Measurements from ENCODE around the gene EEF2K.

EEF2K gene

DNA sequence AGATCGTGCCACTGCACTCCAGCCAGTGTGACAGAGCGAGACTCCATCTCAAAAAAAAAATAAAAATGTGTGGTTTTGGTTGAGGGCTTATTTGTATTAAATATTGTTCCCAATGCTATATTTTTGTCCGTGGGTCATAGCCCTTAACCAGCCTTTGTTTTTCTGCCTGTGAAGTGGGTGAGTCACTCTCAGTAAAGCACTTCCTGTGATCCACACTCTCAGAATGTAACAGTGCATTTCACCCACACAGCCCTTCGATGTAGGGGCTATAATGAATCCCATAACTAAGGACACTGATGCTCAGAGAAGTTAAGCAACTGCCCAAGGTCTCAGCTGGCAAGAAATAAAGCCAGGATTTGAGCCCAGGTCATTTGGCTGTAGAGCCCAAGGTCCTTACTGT is 56.4 kb downstream of the EEF2K start:
- CTCF ChIA-PET, result interaction anchor here (0.8 kb wide), 1 partner anchor 38 kb away, joined by 3 read pairs; no protein-coding TSS in a partner anchor
- POLR2A ChIA-PET, result no interaction called here

GRCh38 chr16:22264786-22265185 is 58.7 kb downstream of the EEF2K start:
- POLR2A ChIA-PET, result no interaction called here
- TF ChIP-seq, protein P1, sequence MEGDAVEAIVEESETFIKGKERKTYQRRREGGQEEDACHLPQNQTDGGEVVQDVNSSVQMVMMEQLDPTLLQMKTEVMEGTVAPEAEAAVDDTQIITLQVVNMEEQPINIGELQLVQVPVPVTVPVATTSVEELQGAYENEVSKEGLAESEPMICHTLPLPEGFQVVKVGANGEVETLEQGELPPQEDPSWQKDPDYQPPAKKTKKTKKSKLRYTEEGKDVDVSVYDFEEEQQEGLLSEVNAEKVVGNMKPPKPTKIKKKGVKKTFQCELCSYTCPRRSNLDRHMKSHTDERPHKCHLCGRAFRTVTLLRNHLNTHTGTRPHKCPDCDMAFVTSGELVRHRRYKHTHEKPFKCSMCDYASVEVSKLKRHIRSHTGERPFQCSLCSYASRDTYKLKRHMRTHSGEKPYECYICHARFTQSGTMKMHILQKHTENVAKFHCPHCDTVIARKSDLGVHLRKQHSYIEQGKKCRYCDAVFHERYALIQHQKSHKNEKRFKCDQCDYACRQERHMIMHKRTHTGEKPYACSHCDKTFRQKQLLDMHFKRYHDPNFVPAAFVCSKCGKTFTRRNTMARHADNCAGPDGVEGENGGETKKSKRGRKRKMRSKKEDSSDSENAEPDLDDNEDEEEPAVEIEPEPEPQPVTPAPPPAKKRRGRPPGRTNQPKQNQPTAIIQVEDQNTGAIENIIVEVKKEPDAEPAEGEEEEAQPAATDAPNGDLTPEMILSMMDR (IDR thresholded peaks at IDR 0.05; ENCODE audit: insufficient read depth, low read length, missing control alignments), result no peak
- H3K4me3 ChIP-seq (ENCODE audit: low read depth, low read length), result no peak overlapping the region
- CTCF ChIA-PET, result interaction anchor here (2.5 kb wide), 1 partner anchor 36 kb away, joined by 7 read pairs; no protein-coding TSS in a partner anchor
- DNase-seq (ENCODE audit: low read depth, low spot score), result no peak

More for the DNA sequence above, 56.4 kb downstream of the EEF2K start:
- H3K4me3 ChIP-seq (ENCODE audit: low read depth, low read length), result no peak overlapping the region
- no peak for DNase-seq (ENCODE audit: low read depth, low spot score)
- TF ChIP-seq, protein P1 (IDR thresholded peaks at IDR 0.05; ENCODE audit: insufficient read depth, low read length, missing control alignments), result no peak

GRCh38 chr16:22265351-22265750 is 59.3 kb downstream of the EEF2K start:
- ChIA-PET CTCF (interaction anchor here (2.5 kb wide), 1 partner anchor 35 kb away, joined by 7 read pairs; no protein-coding TSS in a partner anchor), POLR2A (no interaction called here)
- no peak overlapping the region for H3K4me3 ChIP-seq (ENCODE audit: low read depth, low read length)
- TF ChIP-seq, protein P1 (IDR thresholded peaks at IDR 0.05; ENCODE audit: insufficient read depth, low read length, missing control alignments), result no peak
- no peak for DNase-seq (ENCODE audit: low read depth, low spot score)

DNA sequence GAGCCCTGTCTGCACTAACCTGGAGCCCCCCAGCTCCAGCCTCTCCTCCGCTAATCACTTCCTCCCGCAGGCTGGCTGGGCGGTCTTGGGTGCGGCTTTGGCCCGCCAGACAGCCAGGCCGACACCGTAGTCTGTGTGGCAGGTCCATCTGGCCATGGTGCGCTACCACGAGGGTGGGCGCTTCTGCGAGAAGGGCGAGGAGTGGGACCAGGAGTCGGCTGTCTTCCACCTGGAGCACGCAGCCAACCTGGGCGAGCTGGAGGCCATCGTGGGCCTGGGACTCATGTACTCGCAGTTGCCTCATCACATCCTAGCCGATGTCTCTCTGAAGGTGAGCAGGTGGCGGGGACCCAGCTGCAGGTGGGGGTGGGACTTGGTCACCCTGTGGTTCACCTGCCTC is 60.5 kb downstream of the EEF2K start:
- no peak overlapping the region for H3K4me3 ChIP-seq (ENCODE audit: low read depth, low read length)
- CTCF ChIA-PET, result no interaction called here
- DNase-seq (ENCODE audit: low read depth, low spot score), result no peak
- TF ChIP-seq, protein P1 (IDR thresholded peaks at IDR 0.05; ENCODE audit: insufficient read depth, low read length, missing control alignments), result no peak
- POLR2A ChIA-PET, result no interaction called here

- TF ChIP-seq, protein P1 (IDR thresholded peaks at IDR 0.05; ENCODE audit: insufficient read depth, low read length, missing control alignments), result no peak
- POLR2A ChIA-PET, result no interaction called here
- no peak overlapping the region for H3K4me3 ChIP-seq (ENCODE audit: low read depth, low read length)
- CTCF ChIA-PET, result no interaction called here
- DNase-seq (ENCODE audit: low read depth, low spot score), result no peak
Observed at GRCh38 chr16:22267764-22268163, 61.7 kb downstream of the EEF2K start.

- ChIA-PET POLR2A (no interaction called here), CTCF (interaction anchor here (1.4 kb wide), 1 partner anchor 9 kb away, joined by 5 read pairs; no protein-coding TSS in a partner anchor)
- TF ChIP-seq, protein P1 (IDR thresholded peaks at IDR 0.05; ENCODE audit: insufficient read depth, low read length, missing control alignments), result no peak
- no peak for DNase-seq (ENCODE audit: low read depth, low spot score)
- no peak overlapping the region for H3K4me3 ChIP-seq (ENCODE audit: low read depth, low read length)
Observed at GRCh38 chr16:22270525-22270924, 64.4 kb downstream of the EEF2K start.

All from AG04449 (cell line).